IMR-90 (cell line): ENCODE measurements around the gene SLC38A6. TPM values are rescaled to one million over a fixed set of nuclear protein-coding genes. Genes with fewer than 3 reads are reported as not detected.

Experiments
- ATAC-seq: fragments of 200-7000 bp; cut with Tn5 transposase; 2 replicates; pipeline ENCODE4 v1.9.1; 2020; ENCODE audit warnings: low read depth, mild to moderate bottlenecking, moderate library complexity
- BruUV-seq: library from RNA; stranded (reverse); fragments of 400-500 nt; replicated peaks from 2 replicates; lab custom pipeline; 2021; lab: Mats Ljungman, UMichigan
- CTCF ChIA-PET: fragments of 300-600 bp; formaldehyde crosslinking; extraction: SDS; loops from one replicate; lab custom pipeline; 2021; ENCODE audit warnings: antibody characterized with exemption; lab: Yijun Ruan, JAX
- POLR2A ChIA-PET: fragments of 300-600 bp; sonication (Branson Sonifier 250); formaldehyde crosslinking; loops from one replicate; lab custom pipeline; 2022; ENCODE audit warnings: antibody characterized with exemption; ENCODE audit not compliant: unreplicated experiment; lab: Charles Lee
- DNase-seq: peaks from one replicate; pipeline ENCODE4 v3.0.0; 2013
- H2AFZ ChIP-seq: replicated peaks from 2 replicates; pipeline ENCODE3; 2013; ENCODE audit warnings: low read length, mild to moderate bottlenecking; ENCODE audit not compliant: poor library complexity
- H2AK5ac ChIP-seq: 2 replicates; pipeline ENCODE4 v1.6.1; 2013; ENCODE audit warnings: low read depth, low read length, inconsistent platforms
- H2AK9ac ChIP-seq: replicated peaks from 2 replicates; pipeline ENCODE3; 2013; ENCODE audit warnings: mild to moderate bottlenecking, low read depth, low read length, moderate library complexity; ENCODE audit not compliant: poor library complexity
- H2BK120ac ChIP-seq: 2 replicates; pipeline ENCODE4 v1.6.1; 2013; ENCODE audit warnings: low read depth, low read length, inconsistent platforms
- H2BK15ac ChIP-seq: 3 replicates; pipeline ENCODE4 v1.6.1; 2013; ENCODE audit warnings: low read depth, low read length, inconsistent platforms
- H2BK20ac ChIP-seq: 2 replicates; pipeline ENCODE4 v1.6.1; 2013; ENCODE audit warnings: low read depth, mild to moderate bottlenecking, inconsistent platforms, low read length, moderate library complexity
- H2BK5ac ChIP-seq: 2 replicates; pipeline ENCODE4 v1.6.1; 2013; ENCODE audit warnings: mild to moderate bottlenecking, low read depth, low read length, inconsistent platforms; ENCODE audit not compliant: poor library complexity, severe bottlenecking
- H3K14ac ChIP-seq: replicated peaks from 2 replicates; pipeline ENCODE4 v1.6.1; 2013; ENCODE audit warnings: low read depth, low read length, inconsistent platforms
- H3K18ac ChIP-seq: 2 replicates; pipeline ENCODE4 v1.6.1; 2013; ENCODE audit warnings: low read depth, low read length, control low read depth
- H3K23ac ChIP-seq: 2 replicates; pipeline ENCODE4 v1.6.1; 2013; ENCODE audit warnings: low read depth, low read length, inconsistent platforms
- H3K27ac ChIP-seq: 2 replicates; pipeline ENCODE4 v1.5.1; 2013; ENCODE audit warnings: mild to moderate bottlenecking, control low read depth, low read length; ENCODE audit not compliant: insufficient read depth
- H3K27me3 ChIP-seq: 2 replicates; pipeline ENCODE4 v1.6.1; 2013; ENCODE audit warnings: low read length; ENCODE audit not compliant: control insufficient read depth, insufficient read depth
- H3K36me3 ChIP-seq: 2 replicates; pipeline ENCODE4 v1.6.1; 2013; ENCODE audit warnings: low read length, mixed read lengths; ENCODE audit not compliant: control insufficient read depth, insufficient read depth
- H3K4ac ChIP-seq: 2 replicates; pipeline ENCODE4 v1.6.1; 2013; ENCODE audit warnings: low read depth, low read length, inconsistent platforms
- H3K4me1 ChIP-seq: 2 replicates; pipeline ENCODE4 v1.6.1; 2013; ENCODE audit warnings: low read length, mixed read lengths; ENCODE audit not compliant: control insufficient read depth, insufficient read depth
- H3K4me2 ChIP-seq: 2 replicates; pipeline ENCODE4 v1.6.1; 2013; ENCODE audit warnings: low read depth, mild to moderate bottlenecking, control low read depth, low read length, moderate library complexity
- H3K4me3 ChIP-seq: 2 replicates; pipeline ENCODE4 v1.5.1; 2013; ENCODE audit warnings: low read depth, mild to moderate bottlenecking, control low read depth, low read length, moderate library complexity; ENCODE audit not compliant: insufficient read depth
- H3K56ac ChIP-seq: 2 replicates; pipeline ENCODE4 v1.6.1; 2013; ENCODE audit warnings: low read length, inconsistent platforms; ENCODE audit not compliant: insufficient read depth; ENCODE audit errors: extremely low read depth
- H3K79me1 ChIP-seq, 2 experiments: 2 replicates each; pipeline ENCODE4 v1.6.1; 2013; ENCODE audit warnings: low read length in 2 of 2, inconsistent platforms in 1 of 2, low read depth in 1 of 2
- H3K9ac ChIP-seq: 2 replicates; pipeline ENCODE4 v1.6.1; 2013; ENCODE audit warnings: low read depth, low read length, control low read depth
- H3K9me1 ChIP-seq: 2 replicates; pipeline ENCODE4 v1.6.1; 2013; ENCODE audit warnings: low read length, inconsistent platforms; ENCODE audit not compliant: insufficient read depth
- H3K9me3 ChIP-seq: 2 replicates; pipeline ENCODE4 v1.6.1; 2013; ENCODE audit warnings: low read length; ENCODE audit not compliant: control insufficient read depth, insufficient read depth
- H4K20me1 ChIP-seq: 2 replicates; pipeline ENCODE4 v1.6.1; 2013; ENCODE audit warnings: low read length, inconsistent platforms; ENCODE audit not compliant: insufficient read depth
- H4K5ac ChIP-seq: 2 replicates; pipeline ENCODE4 v1.6.1; 2013; ENCODE audit warnings: mild to moderate bottlenecking, low read depth, low read length, control low read depth
- H4K8ac ChIP-seq, 2 experiments: 2 replicates each; pipeline ENCODE4 v1.6.1; 2013; ENCODE audit warnings: low read depth in 2 of 2, low read length in 2 of 2, control low read depth in 1 of 2, inconsistent platforms in 1 of 2
- H4K91ac ChIP-seq: 2 replicates; pipeline ENCODE4 v1.6.1; 2013; ENCODE audit warnings: low read depth, low read length, inconsistent platforms; ENCODE audit not compliant: insufficient read depth
- BHLHE40 ChIP-seq: fragments of 150-350 bp; IDR thresholded peaks from 2 replicates; pipeline ENCODE4 v1.6.1; 2016; ENCODE audit warnings: mild to moderate bottlenecking, low read depth, low read length
- CEBPB ChIP-seq: IDR thresholded peaks from 2 replicates; pipeline ENCODE4 v1.6.1; 2012; ENCODE audit warnings: low read depth, low read length, improper control_type of control experiment
- CHD1 ChIP-seq: IDR thresholded peaks from 2 replicates; pipeline ENCODE4 v1.6.1; 2012; ENCODE audit warnings: low read depth, low read length, improper control_type of control experiment
- MAFK ChIP-seq: IDR thresholded peaks from 2 replicates; pipeline ENCODE4 v1.6.1; 2012; ENCODE audit warnings: low read depth, low read length, improper control_type of control experiment
- MAZ ChIP-seq: IDR thresholded peaks from 2 replicates; pipeline ENCODE4 v1.6.1; 2012; ENCODE audit warnings: low read depth, mild to moderate bottlenecking, low read length, improper control_type of control experiment, moderate library complexity, borderline replicate concordance
- MXI1 ChIP-seq: IDR thresholded peaks from 2 replicates; pipeline ENCODE4 v1.6.1; 2012; ENCODE audit warnings: low read depth, mild to moderate bottlenecking, low read length, moderate library complexity, borderline replicate concordance
- NFE2L2 ChIP-seq: fragments of 150-350 bp; IDR thresholded peaks from 2 replicates; pipeline ENCODE4 v1.6.1; 2016; ENCODE audit warnings: low read depth, mild to moderate bottlenecking, low read length
- RAD21 ChIP-seq: IDR thresholded peaks from 2 replicates; pipeline ENCODE4 v1.6.1; 2012; ENCODE audit warnings: low read length, improper control_type of control experiment
- RCOR1 ChIP-seq: IDR thresholded peaks from 2 replicates; pipeline ENCODE4 v1.6.1; 2012; ENCODE audit warnings: mild to moderate bottlenecking, low read length, improper control_type of control experiment; ENCODE audit not compliant: insufficient replicate concordance
- RFX5 ChIP-seq: IDR thresholded peaks from 2 replicates; pipeline ENCODE4 v1.8.0; 2012; ENCODE audit warnings: low read depth, mild to moderate bottlenecking, low read length, moderate library complexity
- WGBS, 2 experiments: methylation state at CpG; one replicate each; pipeline versions ENCODE4 v1.1.5 to v1.1.7; 2013; ENCODE audit warnings: missing lambda C conversion rate in 2 of 2; ENCODE audit not compliant: insufficient read length in 1 of 2; ENCODE audit errors: extremely low coverage in 2 of 2; 5-methylcytosine and 5-hydroxymethylcytosine counted together
- dilution Hi-C: fragments of 300-500 bp; cut with HindIII; formaldehyde crosslinking; loops from one replicate; pipeline ENCODE4 v1.14.3; 2018; ENCODE audit warnings: low sequenced_read_pairs; ENCODE audit not compliant: unreplicated experiment
- in situ Hi-C: fragments of 300-500 bp; cut with MboI; formaldehyde crosslinking; loops from 3 replicates; pipeline ENCODE4 v1.14.3; 2019; ENCODE audit warnings: low sequenced_read_pairs, inconsistent platforms, mixed read lengths
- intact Hi-C: fragments of 100-400 bp; cut with micrococcal nuclease; formaldehyde crosslinking; loops from 2 replicates; pipeline ENCODE4 v1.10.0; 2022
- polyA plus RNA-seq, 3 experiments: library from polyadenylated mRNA; depleted of rRNA; stranded (reverse); fragments of >200 nt; gene quantifications; 2 replicates each; pipeline ENCODE4 v1.2.3, GENCODE V29; 2012; ENCODE audit warnings: low replicate concordance in 1 of 3
- total RNA-seq: library from RNA; depleted of rRNA; stranded (reverse); fragments of >200 nt; gene quantifications from 2 replicates; pipeline ENCODE4 v1.2.3, GENCODE V29; 2012
- TF ChIP-seq, protein P1 (sequence below): conservative IDR thresholded peaks from 2 replicates; pipeline ENCODE4 v1.5.1; 2012; ENCODE audit warnings: mild to moderate bottlenecking, low read depth, low read length, improper control_type of control experiment

Gene SLC38A6
- total and polyA plus RNA-seq, 2 of the 4 experiments (the other 2 are of a cell fraction), result 15.5 to 18.3 TPM

GRCh38 chr14:60973070-60973469, 8.0 kb upstream of the SLC38A6 start:
- H3K4ac ChIP-seq, result no peak overlapping the region
- no peaks in the 10 kb centered on the region for H4K20me1 ChIP-seq
- dilution Hi-C loops (no loop called here), intact Hi-C loops (no loop called here), in situ Hi-C loops (no loop called here)
- H4K91ac ChIP-seq, result no peak overlapping the region
- DNase-seq (no peak), ATAC-seq (no peak)
- ChIA-PET CTCF (no interaction called here), POLR2A (no interaction called here)
- H4K8ac ChIP-seq, result no peak overlapping the region
- no peak overlapping the region for H3K4me3 ChIP-seq
- H3K56ac ChIP-seq, result no peak overlapping the region
- no peak overlapping the region for H3K4me2 ChIP-seq
- H3K4me1 ChIP-seq, result peaks cover 3% of the 10 kb centered on the region; the same call in 1 of the 2 replicates
- H4K5ac ChIP-seq, result no peak overlapping the region
- no peak overlapping the region for H3K18ac ChIP-seq
- H3K36me3 ChIP-seq, result peaks cover 10% of the 10 kb centered on the region
- H2BK120ac ChIP-seq, result no peak overlapping the region
- no peak overlapping the region for H3K27ac ChIP-seq
- H3K9me1 ChIP-seq, result 0 out of 2 replicates have a peak, but pooled peaks cover 3% of the 10 kb centered on the region
- no TSS peak for BruUV-seq
- no peak overlapping the region for H2AFZ ChIP-seq
- no peaks in the 10 kb centered on the region for H3K9me3 ChIP-seq
- no peak overlapping the region for H3K23ac ChIP-seq
- H3K14ac ChIP-seq, result no peak overlapping the region
- no peak overlapping the region for H2BK15ac ChIP-seq
- H2BK20ac ChIP-seq, result no peak overlapping the region
- H3K9ac ChIP-seq, result no peak overlapping the region
- H2AK9ac ChIP-seq, result no peak overlapping the region
- H2AK5ac ChIP-seq, result no peak overlapping the region
- H3K79me1 ChIP-seq, result peaks cover 10 to 23% of the 10 kb centered on the region in 2 experiments; a peak in 2 of 4 replicates
- no peaks in the 10 kb centered on the region for H3K27me3 ChIP-seq
- TF ChIP-seq RFX5 (no peak), CEBPB (no peak), MAZ (no peak), RCOR1 (no peak), MXI1 (no peak), CHD1 (no peak), BHLHE40 (no peak), MAFK (no peak), NFE2L2 (no peak), RAD21 (no peak)
- TF ChIP-seq, protein P1, sequence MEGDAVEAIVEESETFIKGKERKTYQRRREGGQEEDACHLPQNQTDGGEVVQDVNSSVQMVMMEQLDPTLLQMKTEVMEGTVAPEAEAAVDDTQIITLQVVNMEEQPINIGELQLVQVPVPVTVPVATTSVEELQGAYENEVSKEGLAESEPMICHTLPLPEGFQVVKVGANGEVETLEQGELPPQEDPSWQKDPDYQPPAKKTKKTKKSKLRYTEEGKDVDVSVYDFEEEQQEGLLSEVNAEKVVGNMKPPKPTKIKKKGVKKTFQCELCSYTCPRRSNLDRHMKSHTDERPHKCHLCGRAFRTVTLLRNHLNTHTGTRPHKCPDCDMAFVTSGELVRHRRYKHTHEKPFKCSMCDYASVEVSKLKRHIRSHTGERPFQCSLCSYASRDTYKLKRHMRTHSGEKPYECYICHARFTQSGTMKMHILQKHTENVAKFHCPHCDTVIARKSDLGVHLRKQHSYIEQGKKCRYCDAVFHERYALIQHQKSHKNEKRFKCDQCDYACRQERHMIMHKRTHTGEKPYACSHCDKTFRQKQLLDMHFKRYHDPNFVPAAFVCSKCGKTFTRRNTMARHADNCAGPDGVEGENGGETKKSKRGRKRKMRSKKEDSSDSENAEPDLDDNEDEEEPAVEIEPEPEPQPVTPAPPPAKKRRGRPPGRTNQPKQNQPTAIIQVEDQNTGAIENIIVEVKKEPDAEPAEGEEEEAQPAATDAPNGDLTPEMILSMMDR, result no peak
- no peak overlapping the region for H2BK5ac ChIP-seq
- WGBS, 2 experiments, result no CpG with 5 or more reads among the region's 3 CpGs
